ENCODE results near the gene SLC25A5. TPM values are rescaled to one million over a fixed set of nuclear protein-coding genes. Genes with fewer than 3 reads are reported as not detected.

SLC25A5 gene
- polyA plus RNA-seq, 1 experiment: 292 TPM

Small RNA genes lying within 50 kb of the gene (small RNA-seq; reads per million reads assigned to genes)
- 0.63 reads per million for gene RNU1-67P (ENCODE audit: insufficient read length, low read depth, low replicate concordance)
- not detected for gene RNY3P16 (ENCODE audit: insufficient read length, low read depth, low replicate concordance)

Other genes with a start within 250 kb of the SLC25A5 start
- gene PGRMC1, start 232.2 kb upstream of the SLC25A5 start, polyA plus RNA-seq (2011; rRNA removed): 99.1 and 169 TPM in 2 replicates
- gene SLC25A43, start 69.1 kb upstream of the SLC25A5 start, polyA plus RNA-seq (2011; rRNA removed): 13.5 and 13.6 TPM in 2 replicates
- 15.8 and 20.5 TPM in 2 replicates for gene STEEP1, start 97.0 kb downstream of the SLC25A5 start, polyA plus RNA-seq (2011; rRNA removed)
- gene UBE2A, start 106.1 kb downstream of the SLC25A5 start, polyA plus RNA-seq (2011; rRNA removed): 44.8 and 65.5 TPM in 2 replicates
- gene NKRF, start 138.0 kb downstream of the SLC25A5 start, polyA plus RNA-seq (2011; rRNA removed): 2.2 and 3.5 TPM in 2 replicates
- 35.5 and 40.0 TPM in 2 replicates for gene SEPTIN6, start 224.7 kb downstream of the SLC25A5 start, polyA plus RNA-seq (2011; rRNA removed)